Non-pigmented ciliary epithelial cell (primary cell): ENCODE data around the gene ARHGEF33.

Source experiments
- DNase-seq: peaks from one replicate; pipeline ENCODE4 v3.0.0-alpha.2; 2010; ENCODE audit warnings: low read depth

The ARHGEF33 gene

GRCh38 chr2:39018638-39019037 lies 129.0 kb downstream of the ARHGEF33 start:
- DNase-seq: no peak

- no peak for DNase-seq
Measured at GRCh38 chr2:39020383-39020782, 130.7 kb downstream of the ARHGEF33 start.

- no peak for DNase-seq
Measured at GRCh38 chr2:39022642-39023235, 133.1 kb downstream of the ARHGEF33 start.

- no peak for DNase-seq
Measured at GRCh38 chr2:39023649-39024048, 134.0 kb downstream of the ARHGEF33 start.

GRCh38 chr2:39024833-39025232 lies 135.2 kb downstream of the ARHGEF33 start:
- no peak for DNase-seq
